IPS DF 4.7 (cell line): Measurements from ENCODE around the gene LETM1.

ENCODE experiments used
- DNase-seq: peaks from one replicate; pipeline ENCODE4 v3.0.0-alpha.2; 2013; ENCODE audit warnings: low spot score; ENCODE audit errors: extremely low read depth

The LETM1 gene

DNA sequence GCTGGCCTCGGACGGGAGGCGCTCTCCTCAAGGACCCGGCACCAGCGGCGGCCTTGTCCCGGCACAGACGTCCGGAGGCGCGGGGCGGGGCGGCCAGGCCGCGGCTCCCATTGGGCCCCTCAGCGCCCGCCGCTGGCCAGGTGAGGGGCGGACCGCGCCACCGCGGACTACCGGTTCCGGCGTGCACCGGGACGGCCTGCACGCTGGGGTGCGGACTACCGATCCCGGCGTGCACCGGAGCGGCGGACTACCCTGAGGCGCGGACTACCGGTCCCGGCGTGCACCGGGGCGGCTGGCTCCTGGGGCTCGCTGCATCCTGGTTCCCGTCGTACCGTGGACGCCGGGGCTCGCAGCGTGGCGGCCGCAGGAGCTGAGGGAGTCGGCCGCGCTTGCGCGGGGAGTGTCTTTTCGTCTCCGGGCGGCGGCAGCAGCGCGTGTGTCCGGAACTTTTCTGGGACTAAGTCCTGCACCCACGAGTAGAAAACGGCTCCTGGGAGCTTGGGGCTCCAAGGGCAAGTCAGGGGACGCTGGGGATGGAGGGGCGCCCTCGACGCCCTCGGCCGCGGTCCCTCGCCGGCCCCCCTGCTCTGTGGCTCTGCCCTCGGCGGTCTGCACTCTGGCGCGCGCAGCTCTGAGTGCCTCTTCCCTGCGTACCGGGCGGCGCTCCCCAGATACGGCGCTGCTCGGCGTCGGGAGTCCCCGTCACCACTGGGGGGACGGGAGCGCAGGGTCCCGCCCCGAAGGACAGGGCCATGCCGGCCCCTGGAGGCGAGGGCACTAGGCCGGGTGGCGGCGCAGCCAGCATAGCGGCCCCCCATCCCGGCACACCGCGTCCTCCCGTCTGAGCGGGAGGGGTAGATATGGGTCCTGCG lies at the start of gene LETM1:
TSS of gene LETM1 (minus strand) at position 86 of the 872 bp plus-strand sequence. CDS start 206 bp downstream, outside the sequence.
- DNase-seq, result no peak

DNA sequence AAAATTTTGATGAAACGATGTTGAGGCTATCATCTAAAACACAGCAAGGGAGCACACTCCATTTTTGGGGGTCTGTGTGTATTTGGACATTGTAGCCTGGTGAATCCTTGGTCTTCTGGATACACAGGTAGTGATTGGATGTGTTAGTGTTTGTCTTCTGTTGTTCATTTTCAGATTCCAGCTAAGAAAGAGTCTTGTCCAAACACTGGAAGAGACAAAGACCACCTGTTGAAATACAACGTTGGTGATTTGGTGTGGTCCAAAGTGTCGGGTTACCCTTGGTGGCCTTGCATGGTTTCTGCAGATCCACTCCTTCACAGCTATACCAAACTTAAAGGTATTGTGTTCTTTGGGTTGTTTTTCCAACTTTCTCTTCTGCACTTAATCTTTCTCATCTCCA lies 48.1 kb upstream of the LETM1 start:
- no peak for DNase-seq

GRCh38 chr4:1903035-1903434 lies 47.1 kb upstream of the LETM1 start:
- no peak for DNase-seq

- DNase-seq, result no peak
Observed at GRCh38 chr4:1902243-1902642, 46.3 kb upstream of the LETM1 start.

DNA sequence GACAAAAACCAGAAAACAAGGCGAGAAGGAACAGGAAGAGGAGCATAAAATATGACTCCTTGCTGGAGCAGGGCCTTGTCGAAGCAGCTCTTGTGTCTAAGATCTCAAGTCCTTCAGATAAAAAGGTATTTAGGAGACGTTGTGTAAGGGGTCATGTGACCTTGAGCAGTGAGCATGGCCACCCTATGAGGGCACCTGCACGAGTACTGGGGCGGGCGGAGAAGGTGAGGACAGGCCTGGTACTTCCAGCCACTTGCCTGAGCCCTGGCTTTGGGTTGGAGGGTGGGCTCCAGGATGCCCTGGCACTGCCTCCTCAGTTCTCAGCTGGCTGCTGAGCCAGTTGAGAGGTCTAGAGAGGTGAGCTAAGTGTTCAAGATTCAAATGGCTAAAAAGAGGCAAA lies 45.2 kb upstream of the LETM1 start:
- no peak for DNase-seq

DNA sequence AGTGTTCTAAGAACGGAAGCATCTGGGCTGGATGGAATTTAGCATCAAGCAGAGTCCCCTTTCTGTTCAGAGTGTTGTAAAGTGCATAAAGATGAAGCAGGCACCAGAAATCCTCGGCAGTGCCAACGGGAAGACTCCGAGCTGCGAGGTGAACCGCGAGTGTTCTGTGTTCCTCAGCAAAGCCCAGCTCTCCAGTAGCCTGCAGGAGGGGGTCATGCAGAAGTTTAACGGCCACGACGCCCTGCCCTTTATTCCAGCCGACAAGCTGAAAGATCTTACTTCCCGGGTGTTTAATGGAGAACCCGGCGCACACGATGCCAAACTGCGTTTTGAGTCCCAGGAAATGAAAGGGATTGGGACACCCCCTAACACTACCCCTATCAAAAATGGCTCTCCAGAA lies 44.7 kb upstream of the LETM1 start:
- DNase-seq, result no peak

- DNase-seq, result no peak
Observed at GRCh38 chr4:1900087-1900433, 44.1 kb upstream of the LETM1 start.

DNA sequence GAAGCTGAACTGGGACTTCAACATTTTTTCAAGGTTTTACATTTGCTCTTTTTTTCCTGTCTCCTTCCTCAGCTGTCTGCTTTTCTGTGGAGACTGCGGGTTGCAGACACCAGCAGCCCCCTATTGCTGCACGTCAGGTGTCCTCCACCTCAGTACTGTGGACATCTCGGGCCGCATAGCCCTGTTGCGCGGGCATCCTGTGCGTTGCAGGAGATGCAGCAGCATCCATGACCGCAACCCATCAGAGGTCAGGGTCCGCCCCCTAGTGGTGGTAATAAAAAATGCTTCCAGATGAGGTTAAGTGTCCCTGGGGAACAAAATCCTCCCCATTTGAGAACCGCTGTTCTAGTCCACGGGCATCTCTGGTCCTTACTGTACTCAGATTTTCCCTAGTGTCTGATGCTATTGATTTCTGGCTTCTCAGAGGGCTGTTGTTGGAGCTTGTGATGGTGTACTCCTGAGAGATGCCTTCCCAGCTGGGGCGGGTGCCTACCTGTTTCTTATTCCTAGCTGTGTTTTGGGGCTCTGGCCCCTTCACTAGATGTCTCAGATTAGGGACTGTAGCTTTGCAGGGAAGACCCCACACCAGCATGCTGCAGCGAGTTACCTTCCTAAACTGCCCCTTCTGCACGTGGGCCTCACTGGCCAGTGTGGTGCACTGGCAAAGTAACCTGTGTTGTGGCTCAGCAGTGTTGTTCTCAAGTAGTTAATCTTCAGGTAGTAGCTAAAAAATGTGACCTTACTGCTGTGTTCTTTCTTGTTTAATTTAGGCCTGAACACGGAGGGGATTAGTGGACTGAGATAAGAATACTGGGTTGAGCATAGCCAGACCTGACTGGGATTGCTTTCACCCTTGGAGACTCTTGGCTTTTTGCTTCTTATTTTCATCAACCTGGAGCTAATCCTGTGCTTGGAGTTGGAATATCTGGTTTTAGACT lies 43.5 kb upstream of the LETM1 start:
- DNase-seq, result no peak

- DNase-seq, result no peak
Observed at GRCh38 chr4:1898681-1899080, 42.7 kb upstream of the LETM1 start.

- no peak for DNase-seq
Observed at GRCh38 chr4:1898007-1898406, 42.1 kb upstream of the LETM1 start.

GRCh38 chr4:1896658-1896991 lies 40.7 kb upstream of the LETM1 start:
- DNase-seq, result no peak

GRCh38 chr4:1895971-1896657 lies 40.2 kb upstream of the LETM1 start:
- no peak for DNase-seq

GRCh38 chr4:1890979-1891570 lies 35.1 kb upstream of the LETM1 start:
- no peak for DNase-seq

GRCh38 chr4:1887052-1887451 lies 31.1 kb upstream of the LETM1 start:
- DNase-seq, result no peak

DNA sequence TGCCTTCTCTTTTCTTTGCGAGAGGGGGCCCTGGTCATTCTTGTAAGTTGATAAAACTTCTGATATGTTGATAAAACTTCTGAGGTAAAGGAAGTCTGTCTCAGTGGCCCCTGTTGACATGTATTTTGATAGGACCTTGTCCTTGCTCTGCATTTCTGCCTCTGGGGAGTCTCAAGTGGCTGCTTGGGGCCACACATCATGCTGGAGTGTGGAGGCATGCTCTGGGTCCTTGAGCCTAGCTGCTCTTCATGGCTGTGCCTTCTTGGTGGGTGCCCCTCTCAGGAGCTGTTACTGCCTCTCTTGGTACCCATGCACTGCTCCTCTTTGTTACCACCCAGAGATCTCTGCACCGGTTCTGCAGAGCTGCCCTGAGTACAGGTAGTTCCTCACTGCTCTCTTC lies 29.5 kb upstream of the LETM1 start:
- DNase-seq, result no peak

DNA sequence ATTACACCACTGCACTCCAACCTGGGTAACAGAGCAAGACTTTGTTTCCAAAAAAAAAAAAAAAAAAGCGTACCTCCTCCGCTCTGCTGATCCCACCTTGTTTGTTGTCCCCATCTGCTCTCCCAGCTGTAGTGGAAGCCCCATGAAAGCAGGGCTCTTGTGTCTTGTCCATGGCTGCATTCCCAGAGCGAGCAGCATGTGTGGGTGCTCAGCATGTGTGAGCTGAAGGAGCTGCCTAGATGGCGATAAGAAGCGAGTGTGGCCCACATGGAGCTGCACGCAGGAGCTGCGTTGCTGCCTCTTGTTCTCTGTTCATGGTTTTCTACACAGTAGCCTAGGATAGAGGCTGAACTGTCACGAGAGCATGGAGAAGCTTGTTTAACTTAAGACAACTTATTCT lies 27.6 kb upstream of the LETM1 start:
- no peak for DNase-seq

DNA sequence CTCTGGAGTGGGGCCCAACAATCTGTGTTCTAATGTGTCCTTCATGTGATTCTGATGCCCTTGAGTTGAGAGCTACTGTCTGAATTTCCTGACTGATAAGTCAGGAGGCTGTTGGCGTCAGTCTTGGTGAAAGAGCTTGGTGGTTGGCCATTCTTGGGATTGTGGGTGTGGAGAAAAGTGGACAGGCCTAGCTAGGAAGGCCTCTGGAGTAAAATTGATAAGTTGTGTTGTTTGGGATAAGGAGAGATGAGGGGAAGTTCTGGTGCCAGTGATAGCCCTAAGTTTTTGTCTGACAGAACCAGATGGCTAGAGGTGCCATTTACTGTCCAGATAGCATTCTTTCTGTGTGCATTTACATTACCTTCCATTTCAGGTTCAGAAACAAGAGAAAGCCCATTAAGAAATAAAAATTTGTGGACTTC lies 26.9 kb upstream of the LETM1 start:
- no peak for DNase-seq

DNA sequence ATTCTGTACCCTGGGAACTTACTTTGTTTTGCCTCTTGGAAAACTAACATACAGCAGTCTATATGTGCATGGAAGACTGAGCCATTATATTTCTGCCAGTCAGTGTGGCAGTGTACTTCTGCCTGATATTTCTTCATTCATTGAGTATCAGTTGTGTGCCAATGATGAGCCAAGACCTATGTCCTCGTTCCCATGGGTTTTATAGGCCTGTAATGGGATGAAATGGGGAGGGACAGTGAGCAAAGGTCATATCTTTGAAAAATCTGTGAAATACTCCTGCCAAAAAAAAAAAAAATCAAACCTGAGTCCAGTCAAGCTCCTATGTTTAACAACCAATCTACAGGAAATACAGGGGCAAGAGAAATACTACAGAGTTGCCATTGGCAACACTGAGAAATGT lies 24.4 kb upstream of the LETM1 start:
- no peak for DNase-seq

DNA sequence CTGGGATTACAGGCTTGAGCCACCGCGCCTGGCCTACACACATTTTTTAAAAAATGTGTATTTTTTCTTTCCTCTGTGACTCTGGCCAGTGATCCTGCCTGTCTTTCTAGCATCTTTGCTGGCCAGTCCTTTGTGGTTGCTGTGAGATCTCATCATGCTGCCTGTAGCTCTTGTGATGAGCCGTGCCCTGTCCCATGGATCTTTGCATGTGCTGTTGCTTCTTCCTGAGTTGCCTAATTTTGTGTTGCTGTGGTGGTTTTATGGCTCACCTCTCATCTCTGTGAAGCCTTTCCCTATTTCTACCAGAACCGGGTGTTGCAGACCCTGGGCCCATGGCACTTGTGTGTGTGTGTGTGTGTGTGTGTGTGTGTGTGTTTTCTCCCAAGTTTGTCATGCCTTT lies 23.5 kb upstream of the LETM1 start:
- no peak for DNase-seq

- no peak for DNase-seq
Observed at GRCh38 chr4:1874201-1874600, 18.2 kb upstream of the LETM1 start.

- no peak for DNase-seq
Observed at GRCh38 chr4:1873776-1874175, 17.8 kb upstream of the LETM1 start.

DNA sequence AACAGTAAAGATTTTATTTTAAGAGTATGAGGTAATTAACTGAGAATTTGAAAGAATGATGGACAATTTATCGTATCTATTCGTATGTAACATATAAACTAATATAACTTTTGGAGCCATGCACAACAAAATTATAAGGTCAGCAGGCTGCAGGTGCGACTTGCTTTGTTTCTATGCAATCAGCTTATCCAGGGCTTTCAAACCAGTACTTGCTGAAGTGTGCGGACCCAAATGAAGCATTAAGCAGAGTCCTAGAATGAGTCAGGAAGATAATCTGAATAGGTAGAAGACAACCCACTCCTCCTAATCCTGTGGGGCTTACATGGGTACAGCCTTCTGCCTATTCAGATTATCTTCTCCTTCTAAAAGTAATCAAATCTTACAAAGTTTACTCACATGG lies 17.3 kb upstream of the LETM1 start:
- no peak for DNase-seq
